DMS153 treated with DMSO at 0.1 percent for 48 hours (cell line): ENCODE results near the gene RAPH1.

Experiments
- DNase-seq: peaks from one replicate; lab custom pipeline; 2025; ENCODE audit not compliant: unreplicated experiment; lab: John Stamatoyannopoulos, UW

The RAPH1 gene

DNA sequence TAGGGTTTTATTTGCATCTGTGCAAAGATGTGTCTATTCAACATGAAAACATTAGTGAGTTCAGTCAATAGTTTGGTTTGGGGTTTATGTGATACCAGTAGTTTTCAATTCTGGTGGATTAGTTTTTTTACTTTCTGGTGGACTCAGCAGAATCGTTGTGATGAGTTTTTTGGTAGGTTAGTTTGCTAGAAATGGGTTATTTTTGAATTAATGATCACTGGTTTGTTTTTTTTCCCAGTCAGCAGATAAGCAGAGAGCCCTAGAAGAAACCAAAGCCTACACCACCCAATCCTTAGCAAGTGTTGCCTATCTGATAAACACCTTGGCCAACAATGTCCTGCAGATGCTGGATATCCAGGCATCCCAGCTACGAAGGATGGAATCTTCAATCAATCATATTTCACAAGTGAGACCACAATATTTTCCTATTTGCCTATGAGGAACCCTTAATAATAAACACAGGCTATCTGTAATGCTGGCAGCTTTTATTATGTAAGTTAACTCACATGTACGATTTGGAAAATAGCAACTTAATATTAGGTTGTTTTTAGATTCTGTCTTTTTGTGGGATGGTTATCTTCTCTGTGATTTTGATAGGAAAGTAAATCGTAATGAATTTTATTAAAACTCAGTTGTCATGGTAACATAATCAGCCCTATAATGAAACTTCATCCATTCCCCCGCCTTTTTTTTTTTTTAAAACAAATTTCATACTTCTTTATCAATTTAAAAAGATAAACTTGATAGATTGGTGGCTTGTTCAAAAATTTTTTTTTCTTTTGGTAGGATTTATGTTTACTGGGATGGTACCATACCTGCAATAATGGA is 168.2 kb downstream of the RAPH1 start:
- no peak for DNase-seq

DNA sequence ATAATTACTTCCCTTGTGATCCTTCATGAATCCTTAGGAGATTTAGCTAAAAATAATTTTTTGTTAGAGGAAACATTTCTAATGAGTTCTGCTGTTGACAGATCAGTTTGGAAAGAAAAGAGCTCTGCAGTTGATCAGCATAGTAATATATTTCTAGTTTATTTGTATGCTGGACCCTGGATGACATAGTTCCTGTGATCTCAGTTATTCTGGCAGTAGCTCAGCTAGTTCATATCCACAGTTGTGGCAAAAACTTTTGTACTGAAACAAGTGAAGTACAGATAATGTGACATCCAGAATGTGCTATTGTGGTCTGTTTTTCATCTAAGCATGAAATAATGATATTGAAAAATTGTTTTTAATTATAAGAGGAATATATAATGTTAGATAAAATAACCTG is 173.2 kb downstream of the RAPH1 start:
- no peak for DNase-seq

DNA sequence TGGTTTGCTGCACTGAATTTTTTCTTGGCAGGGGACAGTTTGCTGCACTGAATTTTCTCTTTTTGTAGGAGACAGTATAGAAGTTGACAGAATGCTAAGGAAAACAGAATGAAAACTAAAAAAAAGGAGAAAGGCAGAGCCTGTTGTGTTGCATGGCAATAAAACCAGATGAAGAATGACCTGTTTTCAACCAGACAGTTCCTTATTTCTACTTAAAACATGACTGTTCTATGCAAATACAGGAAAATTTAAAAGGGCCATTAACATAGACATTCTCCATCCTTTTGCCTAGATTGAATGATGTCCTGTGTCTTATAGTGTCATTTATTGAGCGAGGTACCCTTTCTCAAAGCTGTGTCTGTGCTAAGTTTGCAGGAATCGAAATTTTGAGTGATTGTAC is 173.6 kb downstream of the RAPH1 start:
- DNase-seq, result no peak

DNA sequence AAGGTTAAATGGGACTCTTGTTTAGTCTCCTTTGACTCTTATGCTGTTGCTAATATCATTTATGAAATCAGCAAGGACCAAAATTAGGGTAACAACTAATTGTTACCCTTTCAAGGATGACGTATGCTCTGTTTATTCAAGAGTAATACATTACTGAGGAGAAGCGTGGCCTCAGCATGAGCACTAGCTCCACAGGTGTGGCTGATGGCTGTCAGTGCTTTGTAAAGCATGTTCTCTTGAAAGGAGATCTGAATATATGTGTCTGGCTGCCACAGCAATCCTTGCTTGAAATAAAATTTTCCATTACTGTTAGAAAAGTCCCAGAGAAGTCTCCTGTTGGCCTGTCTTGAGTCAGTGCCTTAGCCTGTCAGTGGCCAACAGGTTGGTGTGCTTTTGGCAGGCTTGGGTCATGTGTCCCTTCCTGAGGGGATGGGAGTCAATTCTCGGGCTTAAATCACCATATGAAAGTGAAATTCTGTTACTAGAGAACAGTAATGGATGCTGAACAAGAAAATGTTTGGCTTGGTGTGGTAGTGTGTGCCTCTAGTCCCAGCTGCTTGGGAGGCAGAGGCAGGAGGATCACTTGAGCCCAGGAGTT is 174.2 kb downstream of the RAPH1 start:
- no peak for DNase-seq

DNA sequence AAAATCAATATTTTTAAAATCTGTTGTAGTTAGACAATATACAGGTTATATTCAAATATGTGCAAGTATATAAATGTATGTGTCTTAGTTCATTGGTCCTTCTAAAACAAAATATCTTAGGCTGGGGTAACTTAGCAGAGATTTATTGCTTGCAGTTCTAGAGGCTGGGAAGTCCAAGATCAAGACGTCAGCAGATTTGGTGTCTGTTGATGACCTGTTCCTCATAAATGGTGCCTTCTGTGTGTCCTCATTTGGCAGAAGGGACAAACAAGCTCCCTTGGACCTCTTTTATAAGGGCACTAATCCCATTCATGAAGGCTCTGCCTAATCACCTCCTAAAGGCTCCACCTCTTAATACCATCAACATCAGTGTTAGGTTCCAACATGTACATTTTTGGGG is 175.7 kb downstream of the RAPH1 start:
- DNase-seq, result no peak

DNA sequence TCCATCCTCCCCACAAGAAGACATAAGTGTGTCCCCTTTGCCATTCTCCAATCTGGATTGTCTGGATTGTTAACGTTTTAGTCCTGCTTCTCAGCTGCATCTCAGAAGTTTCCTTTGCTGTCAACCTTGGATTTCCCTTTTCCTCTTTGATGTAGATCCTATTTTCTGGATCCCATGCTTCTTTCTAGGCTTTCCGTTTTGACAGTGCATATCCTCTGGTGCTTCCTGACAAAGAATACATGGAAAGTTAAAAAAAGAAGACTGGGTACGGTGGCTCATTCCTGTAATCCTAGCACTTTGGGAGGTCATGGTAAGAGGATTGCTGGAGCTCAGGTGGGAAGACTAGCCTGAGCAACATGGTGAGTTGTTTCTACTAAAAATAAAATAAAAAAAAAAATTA is 180.1 kb downstream of the RAPH1 start:
- DNase-seq, result no peak

DNA sequence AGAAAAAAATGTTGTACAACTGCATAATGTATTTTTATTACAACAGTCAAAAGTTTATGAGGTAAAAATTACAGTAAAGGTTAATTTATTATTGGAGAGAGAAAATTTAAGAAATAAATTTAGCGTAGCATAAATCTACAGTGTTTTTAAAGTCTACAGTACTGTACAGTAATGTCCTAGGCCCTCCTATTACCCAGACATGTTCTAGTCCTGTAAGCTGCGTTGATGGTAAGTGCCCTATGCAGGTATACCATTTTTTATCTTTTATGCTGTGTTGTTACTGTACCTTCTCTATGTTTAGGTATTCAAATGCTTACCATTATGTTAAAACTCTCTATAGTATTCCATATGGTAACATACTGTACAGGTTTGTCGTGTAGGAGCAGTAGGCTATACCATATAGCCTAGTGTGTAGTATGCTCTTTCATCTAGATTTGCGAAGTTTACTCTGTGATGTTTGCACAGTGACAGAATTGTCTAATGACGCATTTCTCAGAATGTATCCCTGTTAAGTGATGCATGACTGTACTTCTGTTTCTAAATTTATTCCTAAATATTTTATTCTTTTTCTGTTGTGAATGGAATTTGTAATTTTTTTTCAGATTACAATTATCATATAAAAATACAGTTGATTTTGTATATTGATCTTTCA is 182.4 kb downstream of the RAPH1 start:
- DNase-seq, result no peak

DNA sequence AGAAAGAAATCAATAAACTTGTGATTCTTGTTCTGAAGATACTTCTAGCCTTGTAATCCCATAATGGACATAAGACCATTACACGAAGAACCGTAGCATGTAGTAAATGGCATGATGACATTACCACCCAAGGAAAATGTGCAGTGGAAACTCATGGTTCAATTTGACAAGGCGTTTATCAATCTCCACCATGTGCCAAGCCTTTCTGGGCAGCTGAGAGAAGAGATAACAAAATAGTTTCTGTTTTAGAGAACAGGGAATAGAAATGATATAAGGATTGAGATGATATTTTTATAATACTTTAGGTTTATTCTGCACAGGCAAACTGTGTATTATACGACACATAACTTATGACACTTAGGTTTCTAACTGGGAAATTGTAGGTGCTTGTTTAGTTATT is 187.7 kb downstream of the RAPH1 start:
- no peak for DNase-seq

DNA sequence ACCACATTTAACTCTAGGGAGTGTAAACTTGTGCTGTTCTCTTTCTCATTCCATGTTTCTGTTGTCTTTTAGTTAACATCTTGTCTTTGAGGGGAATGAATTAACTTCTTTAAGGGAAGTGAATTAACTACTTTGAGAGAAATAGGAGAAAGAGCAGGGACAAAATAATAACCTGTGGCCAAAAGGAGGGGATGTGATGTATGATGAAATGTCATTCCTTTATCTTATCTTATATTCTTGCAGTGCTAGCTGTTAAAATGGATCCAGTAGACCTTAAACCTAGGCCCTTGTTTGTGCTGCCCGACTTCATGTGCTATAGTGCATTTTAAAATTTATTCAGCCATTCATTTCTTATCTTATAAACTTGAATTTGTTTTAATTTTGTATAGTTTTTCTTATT is 188.5 kb downstream of the RAPH1 start:
- DNase-seq, result no peak

DNA sequence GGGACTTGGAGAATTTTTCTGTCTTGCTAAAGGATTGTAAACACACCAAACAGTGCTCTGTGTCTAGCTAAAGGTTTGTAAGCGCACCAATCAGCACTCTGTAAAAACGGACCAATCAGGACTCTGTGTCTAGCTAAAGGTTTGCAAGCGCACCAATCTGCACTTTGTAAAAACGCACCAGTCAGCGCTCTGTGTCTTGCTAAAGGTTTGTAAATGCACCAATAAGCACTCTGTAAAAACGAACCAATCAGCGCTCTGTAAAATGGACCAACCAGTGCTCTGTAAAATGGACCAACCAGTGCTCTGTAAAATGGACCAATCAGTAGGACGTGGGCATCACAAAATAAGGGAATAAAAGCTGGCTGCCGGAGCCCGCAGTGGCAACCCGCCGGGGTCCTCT is 190.4 kb downstream of the RAPH1 start:
- DNase-seq, result no peak
